Naive B cell (primary cell): ENCODE measurements around the gene MAPK8IP1. TPM values are rescaled to one million over a fixed set of nuclear protein-coding genes. Genes with fewer than 3 reads are reported as not detected.

Source experiments
- ATAC-seq, 2 donors: fragments of 150-1000 bp; cut with Tn5 transposase; 2 replicates each; pipeline ENCODE4 v1.10.0; 2021; ENCODE audit warnings: low read depth in 2 of 2, mild to moderate bottlenecking in 2 of 2, moderate library complexity in 2 of 2
- DNase-seq: peaks from one replicate; pipeline ENCODE4 v3.0.0; 2022
- H3K27ac Mint-ChIP-seq, 6 donors: one replicate each; pipeline ENCODE4 v1.8.0; 2020 to 2022; ENCODE audit warnings: mild to moderate bottlenecking in 6 of 6, mixed read lengths in 6 of 6, moderate library complexity in 5 of 6, inconsistent platforms in 2 of 6
- H3K27me3 Mint-ChIP-seq, 3 donors: one replicate each; pipeline ENCODE4 v1.8.0; 2021 to 2022; ENCODE audit warnings: mixed read lengths in 3 of 3, mild to moderate bottlenecking in 1 of 3
- H3K36me3 Mint-ChIP-seq, 2 donors: one replicate each; pipeline ENCODE4 v1.8.0; 2020 to 2022; ENCODE audit warnings: mixed read lengths in 2 of 2, inconsistent platforms in 1 of 2, mild to moderate bottlenecking in 1 of 2
- H3K4me1 Mint-ChIP-seq, 3 donors: one replicate each; pipeline ENCODE4 v1.8.0; 2020 to 2022; ENCODE audit warnings: mixed read lengths in 3 of 3, inconsistent platforms in 1 of 3, mild to moderate bottlenecking in 1 of 3, moderate library complexity in 1 of 3
- H3K4me3 Mint-ChIP-seq, 8 donors: one replicate each; pipeline ENCODE4 v1.8.0; 2020 to 2022; ENCODE audit warnings: mild to moderate bottlenecking in 8 of 8, mixed read lengths in 8 of 8, moderate library complexity in 8 of 8, inconsistent platforms in 2 of 8
- H3K9me3 Mint-ChIP-seq, 7 donors: one replicate each; pipeline ENCODE4 v1.8.0; 2020 to 2022; ENCODE audit warnings: mixed read lengths in 7 of 7, mild to moderate bottlenecking in 5 of 7, inconsistent platforms in 2 of 7, moderate library complexity in 1 of 7
- polyA plus RNA-seq, 6 donors: library from polyadenylated mRNA; unstranded; fragments of 300-500 nt; fragmentation: Illumina TruSeq; gene quantifications; one replicate each; pipeline ENCODE4 v1.2.3, GENCODE V29; 2021; ENCODE audit warnings: low read depth in 6 of 6

Gene MAPK8IP1
- polyA plus RNA-seq, 6 donors from 2014 or later: 0.12 to 0.35 (median 0.20) TPM; not detected in 1

DNA sequence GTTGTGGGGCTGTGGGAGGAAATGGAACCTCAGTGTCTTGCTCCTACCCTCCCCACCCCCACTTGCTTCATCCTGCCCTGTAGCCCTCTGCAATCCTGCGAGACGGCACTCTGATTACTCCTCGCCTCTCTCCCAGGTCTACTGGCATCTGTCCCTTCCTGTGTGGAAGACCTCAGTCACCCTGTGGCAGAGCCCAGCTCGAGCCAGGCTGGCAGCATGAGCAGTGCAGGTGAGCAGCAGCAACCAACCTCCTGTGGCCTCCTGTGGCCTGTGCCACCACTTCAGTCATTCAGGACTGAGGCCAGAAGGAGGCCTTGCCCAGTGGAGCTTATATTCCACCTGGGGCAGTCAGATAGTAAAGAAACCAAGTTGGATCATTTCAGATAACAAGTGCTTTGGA is 14.7 kb upstream of the MAPK8IP1 start:
- Mint-ChIP-seq H3K4me1 (peaks cover 3 to 11% (median 5%) of the 10 kb centered on the region in 3 donors), H3K4me3 (no peak overlapping the region), H3K9me3 (no peaks in the 10 kb centered on the region), H3K36me3 (peaks cover 43 to 59% of the 10 kb centered on the region in 2 donors), H3K27me3 (no peaks in the 10 kb centered on the region), H3K27ac (no peak overlapping the region)
- ATAC-seq (no peak), DNase-seq (no peak)

DNA sequence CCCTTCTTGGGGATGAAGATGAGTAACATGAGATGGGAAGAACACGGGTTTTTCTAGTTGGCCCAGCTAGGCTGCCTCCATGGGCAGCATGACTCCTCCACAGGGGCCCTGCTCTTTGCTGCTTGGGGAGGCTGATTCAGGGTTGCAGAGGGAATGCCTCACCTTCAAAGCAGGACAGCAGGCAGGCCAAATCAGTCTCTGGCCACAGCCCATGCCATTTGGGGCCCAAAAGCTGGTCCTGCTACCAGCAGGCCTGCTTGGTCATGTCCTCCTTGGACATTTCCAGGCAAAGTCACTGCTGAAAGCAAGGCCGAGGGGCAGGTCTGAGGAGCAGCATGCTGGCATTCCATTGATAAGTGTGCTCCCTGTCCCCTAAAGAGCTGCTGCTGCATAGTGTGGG is 13.8 kb upstream of the MAPK8IP1 start:
- no peak for ATAC-seq
- DNase-seq: no peak
- H3K9me3 Mint-ChIP-seq: no peaks in the 10 kb centered on the region
- H3K4me3 Mint-ChIP-seq: peak overlapping the region in 1 of 8 donors; percentile 41
- H3K36me3 Mint-ChIP-seq: peaks cover 41 to 52% of the 10 kb centered on the region in 2 donors
- peak overlapping the region in 1 of 6 donors; percentile 51 for H3K27ac Mint-ChIP-seq
- peaks cover 3 to 11% (median 5%) of the 10 kb centered on the region in 3 donors for H3K4me1 Mint-ChIP-seq
- no peaks in the 10 kb centered on the region for H3K27me3 Mint-ChIP-seq

GRCh38 chr11:45872651-45873356 is 12.6 kb upstream of the MAPK8IP1 start:
- peak; percentile 44 for DNase-seq
- Mint-ChIP-seq H3K36me3 (peaks cover 43 to 47% of the 10 kb centered on the region in 2 donors), H3K4me3 (no peak overlapping the region), H3K27me3 (no peaks in the 10 kb centered on the region), H3K9me3 (no peaks in the 10 kb centered on the region), H3K4me1 (peaks cover 0 to 10% (median 5%) of the 10 kb centered on the region in 3 donors), H3K27ac (no peak overlapping the region)
- ATAC-seq: peak; percentile 76 to 86

DNA sequence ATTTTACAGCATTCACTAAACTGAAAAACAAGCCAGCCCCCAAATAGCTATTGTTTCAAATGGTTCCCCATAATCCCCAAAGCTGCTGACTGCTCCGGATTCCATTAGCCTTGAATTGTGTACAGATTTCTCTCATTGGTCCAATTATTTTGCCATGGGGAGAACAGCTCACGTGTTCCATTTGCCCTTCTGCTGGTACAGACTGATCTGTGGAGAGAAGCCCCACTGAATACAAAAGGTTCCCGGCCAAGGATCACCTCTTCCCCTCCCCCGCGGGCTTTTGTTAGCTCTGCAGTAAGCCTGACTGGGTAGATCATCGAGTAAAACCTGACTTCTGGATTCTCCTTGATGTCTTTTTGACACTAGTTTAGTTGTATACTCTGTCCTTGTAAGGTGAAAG is 9.1 kb upstream of the MAPK8IP1 start:
- no peak overlapping the region for H3K4me3 Mint-ChIP-seq
- no peaks in the 10 kb centered on the region for H3K27me3 Mint-ChIP-seq
- ATAC-seq (no peak), DNase-seq (no peak)
- no peaks in the 10 kb centered on the region for H3K9me3 Mint-ChIP-seq
- H3K27ac Mint-ChIP-seq: peak overlapping the region in 1 of 6 donors; percentile 85
- H3K36me3 Mint-ChIP-seq: peaks cover 44 to 53% of the 10 kb centered on the region in 2 donors
- H3K4me1 Mint-ChIP-seq: peaks cover 0 to 5% (median 4%) of the 10 kb centered on the region in 3 donors

DNA sequence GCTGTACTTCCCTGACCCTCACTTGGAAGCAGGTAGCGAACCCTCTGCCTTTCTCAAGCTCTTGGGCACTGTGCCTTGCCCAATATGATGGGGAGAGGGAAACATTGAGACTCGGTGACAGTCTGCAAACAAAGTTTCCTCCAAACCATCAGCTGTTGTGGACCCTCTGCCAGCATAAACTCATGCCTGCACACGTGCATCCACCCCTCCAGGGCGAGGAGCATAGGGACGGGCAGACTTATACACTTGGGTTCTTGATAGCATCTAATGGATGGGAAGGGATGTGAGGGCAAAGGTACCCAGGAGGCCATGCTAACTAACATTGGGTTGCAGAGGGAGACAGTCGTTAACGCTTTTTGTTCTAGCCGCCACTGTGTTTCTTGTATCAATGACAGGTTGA is 8.2 kb upstream of the MAPK8IP1 start:
- Mint-ChIP-seq H3K27ac (peak overlapping the region in 2 of 6 donors; percentile 70 to 85), H3K9me3 (no peaks in the 10 kb centered on the region), H3K36me3 (peaks cover 42 to 52% of the 10 kb centered on the region in 2 donors), H3K27me3 (no peaks in the 10 kb centered on the region), H3K4me1 (peaks cover 0 to 5% (median 4%) of the 10 kb centered on the region in 3 donors), H3K4me3 (no peak overlapping the region)
- ATAC-seq (no peak), DNase-seq (no peak)

DNA sequence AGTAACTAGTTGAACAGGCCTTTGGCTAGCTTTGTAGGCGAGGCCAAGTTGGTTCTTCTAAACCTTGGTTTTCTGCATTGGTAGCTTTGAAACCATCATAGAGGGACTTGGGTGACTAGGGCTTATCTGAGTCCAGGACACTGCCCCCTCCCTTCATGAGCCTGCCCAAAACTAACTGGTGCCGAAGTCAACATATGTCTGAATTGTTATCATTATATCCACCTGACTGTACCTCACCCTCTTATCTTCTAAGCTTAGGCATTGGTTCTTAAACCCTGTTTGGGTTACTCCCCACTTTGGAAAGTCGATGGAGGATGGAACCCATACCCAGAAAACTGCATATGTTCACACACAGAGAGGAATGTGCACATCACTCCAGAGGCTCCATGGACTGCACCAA is 7.6 kb upstream of the MAPK8IP1 start:
- ATAC-seq (no peak), DNase-seq (no peak)
- H3K9me3 Mint-ChIP-seq: peaks cover 0 to 1% (median 0%) of the 10 kb centered on the region in 7 donors
- peaks cover 0 to 4% (median 4%) of the 10 kb centered on the region in 3 donors for H3K4me1 Mint-ChIP-seq
- peaks cover 42 to 52% of the 10 kb centered on the region in 2 donors for H3K36me3 Mint-ChIP-seq
- no peak overlapping the region for H3K27ac Mint-ChIP-seq
- no peaks in the 10 kb centered on the region for H3K27me3 Mint-ChIP-seq
- H3K4me3 Mint-ChIP-seq: no peak overlapping the region

- Mint-ChIP-seq H3K36me3 (peaks cover 33 to 44% of the 10 kb centered on the region in 2 donors), H3K9me3 (peaks cover 0 to 1% (median 0%) of the 10 kb centered on the region in 7 donors), H3K27ac (peak overlapping the region in 2 of 6 donors; percentile 4 to 8), H3K4me3 (no peak overlapping the region), H3K27me3 (no peaks in the 10 kb centered on the region), H3K4me1 (peaks cover 9 to 13% (median 10%) of the 10 kb centered on the region in 3 donors)
- no peak for ATAC-seq
- no peak for DNase-seq
Observed at GRCh38 chr11:45879803-45880686, 5.4 kb upstream of the MAPK8IP1 start.

DNA sequence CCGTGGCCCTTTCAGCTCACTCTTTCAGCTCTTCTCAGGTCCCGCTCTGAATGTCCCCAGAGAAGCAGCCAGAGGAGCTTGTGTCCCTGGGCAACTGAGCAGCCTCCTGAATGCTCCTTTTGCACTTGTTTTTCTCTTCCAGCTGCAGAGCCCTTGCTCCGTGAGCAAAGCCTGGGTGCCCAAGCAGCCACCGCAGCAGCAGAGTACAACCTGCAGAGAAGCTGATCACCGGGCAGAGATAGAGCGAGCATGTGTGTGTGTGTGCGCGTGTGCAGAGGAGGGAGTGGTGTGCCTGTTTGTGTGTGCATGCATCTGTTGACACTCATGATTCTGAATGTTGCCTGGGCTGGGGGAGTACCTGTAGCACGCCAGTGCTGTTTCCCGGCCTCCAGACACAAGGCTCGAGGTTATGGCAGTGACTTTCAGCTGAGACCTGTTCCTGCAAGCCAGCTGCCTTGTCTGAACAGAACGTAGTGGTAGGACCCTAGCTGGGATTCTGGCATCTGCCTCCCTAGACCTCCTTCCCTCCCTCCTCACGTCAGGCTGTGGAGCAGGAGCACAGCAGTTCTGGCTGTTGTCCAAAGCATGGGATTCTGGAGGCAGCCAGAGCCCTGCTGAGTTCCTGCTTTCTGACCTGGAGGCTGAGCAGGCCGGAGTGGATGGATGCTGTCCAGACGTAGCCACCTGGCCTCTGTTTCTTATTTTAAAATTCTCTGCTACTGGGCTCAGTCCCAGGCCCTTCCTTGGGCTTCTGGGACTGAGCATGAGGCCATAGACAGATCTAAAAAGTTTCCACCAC is 4.5 kb upstream of the MAPK8IP1 start:
- H3K4me3 Mint-ChIP-seq: no peak overlapping the region
- ATAC-seq (no peak), DNase-seq (no peak)
- H3K36me3 Mint-ChIP-seq: peaks cover 28 to 41% of the 10 kb centered on the region in 2 donors
- H3K27ac Mint-ChIP-seq: peak overlapping the region in 1 of 6 donors; percentile 61
- H3K9me3 Mint-ChIP-seq: peaks cover 0 to 1% (median 0%) of the 10 kb centered on the region in 7 donors
- peaks cover 10 to 16% (median 12%) of the 10 kb centered on the region in 3 donors for H3K4me1 Mint-ChIP-seq
- no peaks in the 10 kb centered on the region for H3K27me3 Mint-ChIP-seq

DNA sequence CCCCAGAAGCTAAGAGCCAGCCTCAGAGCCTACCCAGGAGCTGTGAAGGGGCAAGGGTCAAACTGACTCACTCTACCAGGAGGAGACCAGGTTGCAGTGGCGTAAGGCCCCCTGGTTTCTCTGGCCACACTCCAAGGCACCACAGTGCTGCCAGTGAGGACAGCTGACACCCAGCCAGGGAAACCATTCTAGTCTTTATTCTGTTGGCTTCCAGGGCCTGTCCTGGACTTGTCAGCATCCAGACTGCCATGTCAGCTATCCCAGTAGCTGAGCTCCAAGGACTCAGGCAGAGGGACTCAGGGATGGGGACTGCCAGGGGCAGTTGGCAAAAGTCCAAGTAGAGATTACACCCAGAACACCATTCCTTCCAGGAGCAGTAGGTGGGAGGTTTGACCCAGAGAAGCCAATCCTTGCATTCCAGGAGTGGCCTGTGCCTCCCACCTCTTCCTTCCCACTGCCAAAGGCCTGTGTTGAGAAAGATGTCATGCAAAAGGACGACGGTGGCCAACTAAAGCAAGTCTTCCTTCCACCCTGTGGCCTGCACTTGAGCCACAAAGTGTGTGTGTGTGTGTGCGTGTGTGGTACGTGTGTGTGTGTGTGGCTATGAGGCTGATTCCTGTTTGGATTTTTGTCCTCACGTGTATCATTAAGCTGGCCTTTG is 3.6 kb upstream of the MAPK8IP1 start:
- peaks cover 10 to 16% (median 12%) of the 10 kb centered on the region in 3 donors for H3K4me1 Mint-ChIP-seq
- peak overlapping the region in 1 of 8 donors; percentile 1 for H3K4me3 Mint-ChIP-seq
- H3K27me3 Mint-ChIP-seq: no peaks in the 10 kb centered on the region
- DNase-seq: no peak
- H3K27ac Mint-ChIP-seq: peak overlapping the region in 2 of 6 donors; percentile 61 to 79
- ATAC-seq: no peak
- peaks cover 23 to 34% of the 10 kb centered on the region in 2 donors for H3K36me3 Mint-ChIP-seq
- peaks cover 0 to 1% (median 0%) of the 10 kb centered on the region in 7 donors for H3K9me3 Mint-ChIP-seq

DNA sequence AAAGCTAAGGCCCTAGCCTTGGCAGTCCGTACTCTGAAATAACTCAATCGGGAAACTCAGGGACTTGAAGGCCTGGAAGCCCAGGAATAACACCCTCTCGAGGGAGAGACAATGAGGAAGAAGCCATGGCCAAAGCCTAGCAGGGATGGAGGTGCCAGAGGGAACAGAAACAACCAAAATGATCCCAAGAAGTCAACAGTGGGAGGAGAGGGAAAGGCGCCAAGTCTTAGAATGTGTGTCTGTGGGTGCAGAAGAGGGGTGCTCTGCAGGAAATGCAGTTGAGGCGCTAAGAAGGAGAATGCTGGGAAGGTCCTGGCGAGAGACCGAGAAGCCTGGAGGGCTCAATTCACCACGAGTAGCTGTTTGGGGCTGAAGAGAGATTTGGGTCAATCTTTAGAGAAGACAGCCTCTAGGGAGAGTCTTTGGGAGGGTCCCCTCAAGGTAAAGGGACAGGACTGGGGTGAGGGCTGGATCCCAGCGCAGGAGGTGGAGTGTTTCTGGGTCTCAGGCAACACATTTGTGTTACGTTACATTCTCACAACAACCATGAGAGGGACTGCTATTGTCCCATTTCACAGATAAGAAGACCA is 760 bp upstream of the MAPK8IP1 start:
- peaks cover 10 to 17% (median 16%) of the 10 kb centered on the region in 3 donors for H3K4me1 Mint-ChIP-seq
- no peak for ATAC-seq
- peaks cover 0 to 3% (median 0%) of the 10 kb centered on the region in 3 donors for H3K27me3 Mint-ChIP-seq
- peak overlapping the region; percentile 72 to 88 (median 82) for H3K4me3 Mint-ChIP-seq
- DNase-seq: no peak
- H3K27ac Mint-ChIP-seq: peak overlapping the region in 2 of 6 donors; percentile 53 to 87
- H3K9me3 Mint-ChIP-seq: peaks cover 0 to 1% (median 0%) of the 10 kb centered on the region in 7 donors
- peaks cover 12 to 13% of the 10 kb centered on the region in 2 donors for H3K36me3 Mint-ChIP-seq

GRCh38 chr11:45885921-45886721 is 670 bp downstream of the MAPK8IP1 start:
- DNase-seq (no peak), ATAC-seq (no peak)
- Mint-ChIP-seq H3K27me3 (peaks cover 0 to 13% (median 0%) of the 10 kb centered on the region in 3 donors), H3K4me1 (peaks cover 10 to 17% (median 16%) of the 10 kb centered on the region in 3 donors), H3K27ac (no peak overlapping the region), H3K36me3 (no peaks in the 10 kb centered on the region), H3K9me3 (peaks cover 0 to 1% (median 0%) of the 10 kb centered on the region in 7 donors), H3K4me3 (peak overlapping the region; percentile 15 to 72 (median 44))
